GM23338 (cell line): Measurements from ENCODE around the gene KLHL7. TPM values are rescaled to one million over a fixed set of nuclear protein-coding genes. Genes with fewer than 3 reads are reported as not detected.

Experiments used
- ATAC-seq: fragments of 200-7000 bp; cut with Tn5 transposase; 3 replicates; pipeline ENCODE4 v1.9.1; 2020
- DNase-seq: peaks from one replicate; pipeline ENCODE4 v3.0.0-alpha.2; 2015; ENCODE audit warnings: low spot score
- H2AFZ ChIP-seq: fragments of 200-600 bp; sonication (generic); 2 replicates; pipeline ENCODE4 v1.8.0; 2016; ENCODE audit warnings: antibody characterized with exemption, mild to moderate bottlenecking, moderate library complexity
- H3F3A ChIP-seq: fragments of 200-600 bp; sonication (generic); replicated peaks from 2 replicates; pipeline ENCODE4 v1.8.0; 2017; ENCODE audit warnings: antibody characterized with exemption, mixed run types, low read depth
- H3K27ac ChIP-seq: fragments of 200-600 bp; sonication (generic); 2 replicates; pipeline ENCODE4 v1.6.1; 2016; ENCODE audit warnings: low read depth
- H3K27me3 ChIP-seq: fragments of 200-600 bp; sonication (generic); 2 replicates; pipeline ENCODE4 v1.8.0; 2016; ENCODE audit warnings: mild to moderate bottlenecking, mixed run types, moderate library complexity; ENCODE audit not compliant: insufficient read depth
- H3K36me3 ChIP-seq: fragments of 200-600 bp; sonication (generic); 2 replicates; pipeline ENCODE4 v1.8.0; 2016; ENCODE audit warnings: mild to moderate bottlenecking; ENCODE audit not compliant: insufficient read depth
- H3K4me1 ChIP-seq: fragments of 200-600 bp; sonication (generic); 2 replicates; pipeline ENCODE4 v1.8.0; 2016; ENCODE audit warnings: mild to moderate bottlenecking, moderate library complexity; ENCODE audit not compliant: insufficient read depth
- H3K4me2 ChIP-seq: fragments of 200-600 bp; sonication (generic); 2 replicates; pipeline ENCODE4 v1.7.1; 2017; ENCODE audit warnings: mixed run types
- H3K4me3 ChIP-seq: fragments of 200-600 bp; sonication (generic); 2 replicates; pipeline ENCODE4 v1.6.1; 2016; ENCODE audit warnings: mixed run types
- H3K79me2 ChIP-seq: fragments of 200-600 bp; sonication (generic); replicated peaks from 2 replicates; pipeline ENCODE4 v1.8.0; 2017; ENCODE audit warnings: mild to moderate bottlenecking; ENCODE audit not compliant: insufficient read depth
- H3K9me2 ChIP-seq: fragments of 200-600 bp; sonication (generic); 2 replicates; pipeline ENCODE4 v1.8.0; 2017; ENCODE audit not compliant: insufficient read depth
- H4K20me1 ChIP-seq: fragments of 200-600 bp; sonication (generic); replicated peaks from 2 replicates; pipeline ENCODE4 v1.8.0; 2017; ENCODE audit warnings: mild to moderate bottlenecking; ENCODE audit not compliant: insufficient read depth
- H3K27ac Mint-ChIP-seq: 2 replicates; pipeline ENCODE4 v1.8.0; 2020; ENCODE audit warnings: inconsistent platforms, mild to moderate bottlenecking, moderate library complexity, mixed read lengths
- H3K27me3 Mint-ChIP-seq: 3 replicates; pipeline ENCODE4 v1.8.0; 2022; ENCODE audit warnings: low read depth, mild to moderate bottlenecking, moderate library complexity, mixed read lengths, inconsistent platforms; ENCODE audit not compliant: insufficient read depth, poor library complexity
- H3K36me3 Mint-ChIP-seq: 3 replicates; pipeline ENCODE4 v1.8.0; 2021; ENCODE audit warnings: low read depth, mild to moderate bottlenecking, inconsistent platforms, moderate library complexity, mixed read lengths
- H3K4me1 Mint-ChIP-seq: 3 replicates; pipeline ENCODE4 v1.8.0; 2020; ENCODE audit warnings: mild to moderate bottlenecking, inconsistent platforms, mixed read lengths
- H3K4me3 Mint-ChIP-seq: 3 replicates; pipeline ENCODE4 v1.8.0; 2021; ENCODE audit warnings: moderate library complexity, mild to moderate bottlenecking, inconsistent platforms, mixed read lengths
- H3K9me3 Mint-ChIP-seq: 3 replicates; pipeline ENCODE4 v1.8.0; 2020; ENCODE audit warnings: moderate library complexity, mild to moderate bottlenecking, inconsistent platforms, mixed read lengths
- CREB1 ChIP-seq: fragments of 250-450 bp; sonication (Bioruptor Pico); IDR thresholded peaks from 2 replicates; pipeline ENCODE4 v1.5.0; 2020; ENCODE audit warnings: low read depth, mild to moderate bottlenecking, moderate library complexity
- EZH2 ChIP-seq: fragments of 200-600 bp; sonication (generic); IDR thresholded peaks from one replicate; pipeline ENCODE4 v1.8.0; 2017; ENCODE audit warnings: antibody characterized with exemption, mild to moderate bottlenecking, low read depth; ENCODE audit not compliant: unreplicated experiment
- EZH2phosphoT487 ChIP-seq: fragments of 200-600 bp; sonication (generic); IDR thresholded peaks from one replicate; pipeline ENCODE4 v1.8.1; 2018; ENCODE audit warnings: antibody characterized with exemption; ENCODE audit not compliant: unreplicated experiment
- REST ChIP-seq: IDR thresholded peaks from one replicate; pipeline ENCODE4 v1.6.1; 2018; ENCODE audit warnings: antibody characterized with exemption; ENCODE audit not compliant: unreplicated experiment
- polyA plus RNA-seq: library from polyadenylated mRNA; unstranded; fragments of >200 nt; fragmentation: Nextera tagmentation; extraction: Ambion mirVana; gene quantifications from 2 replicates; pipeline ENCODE4 v1.2.1, GENCODE V29; 2016
- total RNA-seq: library from RNA; depleted of rRNA; stranded (reverse); fragments of >200 nt; shearing (Covaris generic); gene quantifications from 2 replicates; pipeline ENCODE4 v1.2.3, GENCODE V29; 2014
- TF ChIP-seq, protein P1 (sequence below): fragments of 250-450 bp; sonication (Bioruptor Pico); IDR thresholded peaks from 2 replicates; pipeline ENCODE4 v1.5.0; 2020; ENCODE audit warnings: mild to moderate bottlenecking, moderate library complexity

The KLHL7 gene
- total and polyA plus RNA-seq, 2 experiments from 2014 or later, result 92.5 to 119 TPM

- ATAC-seq (no peak), DNase-seq (no peak)
- Histone ChIP-seq H4K20me1 (no peaks in the 10 kb centered on the region), H2AFZ (no peak overlapping the region), H3K36me3 (no peaks in the 10 kb centered on the region; the same call in 1 of the 2 replicates), H3K27me3 (no peaks in the 10 kb centered on the region), H3K4me1 (no peaks in the 10 kb centered on the region), H3F3A (no peaks in the 10 kb centered on the region), H3K27ac (0 out of 2 replicates have a peak overlapping the region, but pooled peaks have one; percentile 8), H3K9me2 (no peaks in the 10 kb centered on the region), H3K4me2 (no peak overlapping the region), H3K79me2 (no peaks in the 10 kb centered on the region), H3K4me3 (no peak overlapping the region)
- H3K36me3 Mint-ChIP-seq, result no peaks in the 10 kb centered on the region
- H3K4me1 Mint-ChIP-seq, result no peaks in the 10 kb centered on the region
- TF ChIP-seq CREB1 (CRISPR knock-in tag) (no peak), REST (no peak), EZH2 (no peak), EZH2phosphoT487 (no peak)
- TF ChIP-seq, protein P1, sequence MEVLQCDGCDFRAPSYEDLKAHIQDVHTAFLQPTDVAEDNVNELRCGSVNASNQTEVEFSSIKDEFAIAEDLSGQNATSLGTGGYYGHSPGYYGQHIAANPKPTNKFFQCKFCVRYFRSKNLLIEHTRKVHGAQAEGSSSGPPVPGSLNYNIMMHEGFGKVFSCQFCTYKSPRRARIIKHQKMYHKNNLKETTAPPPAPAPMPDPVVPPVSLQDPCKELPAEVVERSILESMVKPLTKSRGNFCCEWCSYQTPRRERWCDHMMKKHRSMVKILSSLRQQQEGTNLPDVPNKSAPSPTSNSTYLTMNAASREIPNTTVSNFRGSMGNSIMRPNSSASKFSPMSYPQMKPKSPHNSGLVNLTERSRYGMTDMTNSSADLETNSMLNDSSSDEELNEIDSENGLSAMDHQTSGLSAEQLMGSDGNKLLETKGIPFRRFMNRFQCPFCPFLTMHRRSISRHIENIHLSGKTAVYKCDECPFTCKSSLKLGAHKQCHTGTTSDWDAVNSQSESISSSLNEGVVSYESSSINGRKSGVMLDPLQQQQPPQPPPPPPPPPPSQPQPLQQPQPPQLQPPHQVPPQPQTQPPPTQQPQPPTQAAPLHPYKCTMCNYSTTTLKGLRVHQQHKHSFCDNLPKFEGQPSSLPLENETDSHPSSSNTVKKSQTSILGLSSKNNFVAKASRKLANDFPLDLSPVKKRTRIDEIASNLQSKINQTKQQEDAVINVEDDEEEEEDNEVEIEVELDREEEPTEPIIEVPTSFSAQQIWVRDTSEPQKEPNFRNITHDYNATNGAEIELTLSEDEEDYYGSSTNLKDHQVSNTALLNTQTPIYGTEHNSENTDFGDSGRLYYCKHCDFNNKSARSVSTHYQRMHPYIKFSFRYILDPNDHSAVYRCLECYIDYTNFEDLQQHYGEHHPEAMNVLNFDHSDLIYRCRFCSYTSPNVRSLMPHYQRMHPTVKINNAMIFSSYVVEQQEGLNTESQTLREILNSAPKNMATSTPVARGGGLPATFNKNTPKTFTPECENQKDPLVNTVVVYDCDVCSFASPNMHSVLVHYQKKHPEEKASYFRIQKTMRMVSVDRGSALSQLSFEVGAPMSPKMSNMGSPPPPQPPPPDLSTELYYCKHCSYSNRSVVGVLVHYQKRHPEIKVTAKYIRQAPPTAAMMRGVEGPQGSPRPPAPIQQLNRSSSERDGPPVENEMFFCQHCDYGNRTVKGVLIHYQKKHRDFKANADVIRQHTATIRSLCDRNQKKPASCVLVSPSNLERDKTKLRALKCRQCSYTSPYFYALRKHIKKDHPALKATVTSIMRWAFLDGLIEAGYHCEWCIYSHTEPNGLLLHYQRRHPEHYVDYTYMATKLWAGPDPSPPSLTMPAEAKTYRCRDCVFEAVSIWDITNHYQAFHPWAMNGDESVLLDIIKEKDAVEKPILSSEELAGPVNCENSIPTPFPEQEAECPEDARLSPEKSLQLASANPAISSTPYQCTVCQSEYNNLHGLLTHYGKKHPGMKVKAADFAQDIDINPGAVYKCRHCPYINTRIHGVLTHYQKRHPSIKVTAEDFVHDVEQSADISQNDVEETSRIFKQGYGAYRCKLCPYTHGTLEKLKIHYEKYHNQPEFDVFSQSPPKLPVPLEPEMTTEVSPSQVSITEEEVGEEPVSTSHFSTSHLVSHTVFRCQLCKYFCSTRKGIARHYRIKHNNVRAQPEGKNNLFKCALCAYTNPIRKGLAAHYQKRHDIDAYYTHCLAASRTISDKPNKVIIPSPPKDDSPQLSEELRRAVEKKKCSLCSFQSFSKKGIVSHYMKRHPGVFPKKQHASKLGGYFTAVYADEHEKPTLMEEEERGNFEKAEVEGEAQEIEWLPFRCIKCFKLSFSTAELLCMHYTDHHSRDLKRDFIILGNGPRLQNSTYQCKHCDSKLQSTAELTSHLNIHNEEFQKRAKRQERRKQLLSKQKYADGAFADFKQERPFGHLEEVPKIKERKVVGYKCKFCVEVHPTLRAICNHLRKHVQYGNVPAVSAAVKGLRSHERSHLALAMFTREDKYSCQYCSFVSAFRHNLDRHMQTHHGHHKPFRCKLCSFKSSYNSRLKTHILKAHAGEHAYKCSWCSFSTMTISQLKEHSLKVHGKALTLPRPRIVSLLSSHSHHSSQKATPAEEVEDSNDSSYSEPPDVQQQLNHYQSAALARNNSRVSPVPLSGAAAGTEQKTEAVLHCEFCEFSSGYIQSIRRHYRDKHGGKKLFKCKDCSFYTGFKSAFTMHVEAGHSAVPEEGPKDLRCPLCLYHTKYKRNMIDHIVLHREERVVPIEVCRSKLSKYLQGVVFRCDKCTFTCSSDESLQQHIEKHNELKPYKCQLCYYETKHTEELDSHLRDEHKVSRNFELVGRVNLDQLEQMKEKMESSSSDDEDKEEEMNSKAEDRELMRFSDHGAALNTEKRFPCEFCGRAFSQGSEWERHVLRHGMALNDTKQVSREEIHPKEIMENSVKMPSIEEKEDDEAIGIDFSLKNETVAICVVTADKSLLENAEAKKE (CRISPR knock-in tag), result no peak
- H3K4me3 Mint-ChIP-seq, result no peak overlapping the region
- H3K9me3 Mint-ChIP-seq, result no peaks in the 10 kb centered on the region
- no peaks in the 10 kb centered on the region for H3K27me3 Mint-ChIP-seq
- H3K27ac Mint-ChIP-seq, result no peak overlapping the region
Measured at GRCh38 chr7:23167691-23168090, 62.1 kb downstream of the KLHL7 start.
